Mesangial cell (primary cell): ENCODE results near the gene MINDY1. TPM values are rescaled to one million over a fixed set of nuclear protein-coding genes. Genes with fewer than 3 reads are reported as not detected.

Experiments used
- total RNA-seq: library from RNA; depleted of rRNA; stranded (reverse); fragments of >200 nt; gene quantifications from 2 replicates; pipeline ENCODE4 v1.2.3, GENCODE V29; 2015

MINDY1 gene
- 12.1 and 27.3 TPM in 2 replicates for total RNA-seq

DNA sequence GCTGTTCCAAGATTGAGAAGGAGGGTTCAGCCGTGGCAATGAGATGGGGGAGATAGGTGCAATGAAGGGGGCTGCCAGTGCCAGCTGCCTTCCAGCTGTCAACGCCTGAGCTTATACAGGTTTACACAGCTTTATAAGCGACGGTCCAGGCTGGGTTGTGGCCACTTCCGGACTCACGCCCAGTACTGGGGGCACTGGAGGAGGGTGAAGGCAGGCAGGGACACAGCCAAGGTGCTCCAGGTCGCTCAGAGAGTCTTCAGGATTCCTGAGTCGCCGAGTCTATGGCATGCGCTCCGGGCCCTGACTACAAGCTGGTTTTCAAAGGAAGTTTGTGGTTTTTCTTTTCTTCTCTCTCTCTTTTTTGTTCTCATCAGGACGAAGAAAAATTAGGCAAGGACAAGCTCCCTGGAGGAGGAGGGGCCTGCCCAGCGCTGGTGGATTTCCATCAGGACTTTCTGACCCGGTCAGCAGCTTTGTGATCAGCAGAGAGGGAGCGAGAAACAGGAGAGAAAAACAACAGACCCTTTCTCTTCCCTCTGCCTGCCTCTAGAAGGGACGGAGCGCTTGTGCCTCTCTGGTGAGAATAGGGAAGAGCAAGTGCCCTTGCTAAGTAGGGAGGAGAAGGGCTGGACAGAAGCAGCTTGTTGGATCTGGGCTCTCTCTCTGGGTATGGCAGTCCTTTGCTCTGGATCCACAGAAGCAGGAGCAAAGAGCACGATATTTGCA is at the start of gene MINDY1:
MINDY1 (minus strand) TSS at position 576 of the 726 bp plus-strand sequence. CDS start 4,285 bp downstream, outside the sequence.

DNA sequence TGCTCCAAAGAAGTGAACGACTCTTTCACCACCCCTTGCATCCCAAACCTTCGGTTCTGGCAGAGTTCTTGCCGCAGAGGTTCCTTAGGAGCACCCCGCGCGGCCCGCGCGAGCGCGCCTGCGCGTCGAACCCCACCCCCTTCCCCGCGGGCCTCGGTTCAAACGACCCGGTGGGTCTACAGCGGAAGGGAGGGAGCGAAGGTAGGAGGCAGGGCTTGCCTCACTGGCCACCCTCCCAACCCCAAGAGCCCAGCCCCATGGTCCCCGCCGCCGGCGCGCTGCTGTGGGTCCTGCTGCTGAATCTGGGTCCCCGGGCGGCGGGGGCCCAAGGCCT is 40.9 kb upstream of the MINDY1 start, which contains the start of gene C1orf56:
C1orf56 (plus strand) TSS at position 161 of the 334 bp plus-strand sequence; CDS start at position 258, 97 bp downstream.

GRCh38 chr1:151036356-151036755 is 29.7 kb upstream of the MINDY1 start, which contains the start of gene BNIPL:
Gene BNIPL (plus strand): TSS chr1:151036586. CDS start chr1:151036726, 140 bp downstream.

GRCh38 chr1:151008244-151009205 is 1.8 kb upstream of the MINDY1 start, which contains the start of gene PRUNE1:
Gene PRUNE1 (plus strand): TSS chr1:151008449. CDS start chr1:151008633, 184 bp downstream.

GRCh38 chr1:150981805-150982712 is 24.6 kb downstream of the MINDY1 start, which contains the start of gene ANXA9:
Gene ANXA9 (plus strand): TSS chr1:150982292. CDS start chr1:150983106, 814 bp downstream.

DNA sequence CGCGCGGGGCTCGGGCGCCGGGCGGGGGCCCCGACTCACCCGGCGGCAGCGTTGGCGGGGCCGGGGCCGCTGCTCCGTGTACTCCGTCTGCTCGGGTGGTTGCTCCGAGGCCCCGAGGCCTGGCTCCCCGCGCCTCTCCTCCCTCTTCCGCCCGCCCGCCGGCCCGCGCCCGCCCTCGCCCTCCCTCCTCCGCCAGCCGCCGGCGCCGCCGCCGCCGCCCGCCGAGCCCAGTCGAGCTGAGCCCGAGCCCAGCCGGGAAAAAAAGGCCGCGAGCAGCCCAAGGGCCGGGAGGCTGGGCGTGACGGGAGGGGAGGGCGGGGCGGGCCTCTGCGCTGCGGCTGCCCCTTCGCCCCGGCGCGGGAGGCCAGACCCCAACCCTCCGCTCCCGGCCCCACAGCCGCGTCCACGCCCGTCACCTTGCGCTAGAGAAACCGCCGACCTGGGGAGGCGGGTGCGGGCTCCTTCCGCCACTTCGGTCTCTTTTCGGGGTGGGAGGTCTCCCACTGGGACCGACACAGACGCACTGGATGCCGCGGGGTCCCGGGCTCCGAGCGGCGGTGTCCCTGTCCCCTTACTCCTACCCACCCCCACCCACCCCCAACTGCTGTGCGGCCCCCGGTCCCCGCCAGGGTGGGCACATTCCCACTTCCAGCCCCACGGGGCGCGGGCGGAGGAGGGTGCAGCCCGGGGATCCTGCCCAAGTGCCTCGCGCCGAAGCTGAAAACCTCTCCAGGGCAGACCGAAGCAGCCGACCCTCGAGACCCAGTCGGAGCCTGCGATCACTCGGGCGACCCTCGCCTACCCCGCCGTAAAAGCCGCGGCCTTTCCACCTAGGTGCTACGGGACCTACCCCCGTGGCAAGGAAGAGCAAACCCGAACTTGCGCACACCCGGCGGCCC is 31.9 kb downstream of the MINDY1 start, which contains the start of gene CERS2:
CERS2 (minus strand) TSS at position 256 of the 899 bp plus-strand sequence. CDS start 5,745 bp downstream, outside the sequence.

Other genes with a start within 250 kb of the MINDY1 start
- gene CTSS, start 241.1 kb downstream of the MINDY1 start, total RNA-seq, result under 0.01 and 0.33 TPM in 2 replicates
- 2.0 and 8.2 TPM in 2 replicates for gene CTSK, start 198.6 kb downstream of the MINDY1 start, total RNA-seq
- gene ARNT, start 130.3 kb downstream of the MINDY1 start, total RNA-seq, result 15.0 and 27.9 TPM in 2 replicates
- gene CTXND2, start 119.8 kb downstream of the MINDY1 start, total RNA-seq, result not detected in 2 replicates
- 20.9 and 30.4 TPM in 2 replicates for gene SETDB1, start 80.5 kb downstream of the MINDY1 start, total RNA-seq
- 146 and 174 TPM in 2 replicates for gene CERS2, start 32.1 kb downstream of the MINDY1 start, total RNA-seq
- gene ANXA9, start 24.6 kb downstream of the MINDY1 start, total RNA-seq, result 0.33 and 1.3 TPM in 2 replicates
- gene PRUNE1, start 1.5 kb upstream of the MINDY1 start, total RNA-seq, result 17.8 and 21.6 TPM in 2 replicates
- gene BNIPL, start 29.7 kb upstream of the MINDY1 start, total RNA-seq, result 0.33 TPM in 1 of 2 replicates, not detected in the other
- 2.0 and 3.0 TPM in 2 replicates for gene C1orf56, start 40.8 kb upstream of the MINDY1 start, total RNA-seq
- 47.5 and 47.9 TPM in 2 replicates for gene CDC42SE1, start 52.7 kb upstream of the MINDY1 start, total RNA-seq
- 10.9 and 23.8 TPM in 2 replicates for gene MLLT11, start 53.5 kb upstream of the MINDY1 start, total RNA-seq
- gene GABPB2, start 63.9 kb upstream of the MINDY1 start, total RNA-seq, result 2.8 and 3.4 TPM in 2 replicates
- 5.4 and 8.0 TPM in 2 replicates for gene SEMA6C, start 139.7 kb upstream of the MINDY1 start, total RNA-seq
- not detected in 2 replicates for gene TNFAIP8L2, start 149.7 kb upstream of the MINDY1 start, total RNA-seq
- gene LYSMD1, start 159.0 kb upstream of the MINDY1 start, total RNA-seq, result 5.2 and 7.1 TPM in 2 replicates
- gene SCNM1, start 159.2 kb upstream of the MINDY1 start, total RNA-seq, result 44.0 and 51.2 TPM in 2 replicates
- 0.63 TPM in 1 of 2 replicates, not detected in the other for gene TMOD4, start 169.1 kb upstream of the MINDY1 start, total RNA-seq
- 45.8 and 54.4 TPM in 2 replicates for gene VPS72, start 183.3 kb upstream of the MINDY1 start, total RNA-seq
- gene PIP5K1A, start 191.7 kb upstream of the MINDY1 start, total RNA-seq, result 51.7 and 62.7 TPM in 2 replicates
- 131 and 152 TPM in 2 replicates for gene PSMD4, start 247.8 kb upstream of the MINDY1 start, total RNA-seq